ENCODE data around the gene CPTP.
A peak's percentile ranks its signal among the peaks of the same experiment; 100 is the strongest.

CPTP gene

DNA sequence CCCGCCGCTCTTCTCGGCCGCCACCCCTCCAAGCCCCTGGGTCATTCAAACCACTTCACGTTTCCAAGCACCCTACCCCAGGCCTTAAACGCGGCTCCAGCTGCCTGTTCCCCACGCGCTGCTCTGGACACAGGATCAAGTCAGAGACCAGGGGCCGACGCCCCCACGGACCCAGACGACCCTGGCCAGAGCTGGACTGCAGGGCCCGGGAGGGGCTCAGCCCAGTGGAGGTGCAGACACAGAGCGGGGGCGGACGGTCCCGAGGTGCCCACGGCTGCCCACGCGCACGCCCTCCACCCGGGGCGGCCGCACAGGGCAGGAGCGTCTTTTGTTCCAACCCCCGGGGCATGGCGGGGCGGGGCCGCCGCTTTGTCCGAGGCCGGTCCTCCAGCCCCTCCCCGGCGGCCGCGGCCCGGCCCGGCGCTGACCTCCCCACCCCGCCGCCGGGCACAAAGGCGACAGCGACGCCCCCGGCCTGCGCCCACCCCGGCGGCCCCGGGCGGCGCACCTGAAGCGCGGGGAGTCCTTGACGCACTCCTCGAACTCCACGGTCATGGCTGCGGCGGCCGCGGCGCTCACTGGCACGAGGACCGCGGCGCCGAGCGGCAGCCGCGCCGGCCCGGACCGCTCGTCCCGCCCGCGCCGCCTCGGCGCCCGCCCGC lies 17.2 kb upstream of the CPTP start:
- no peak for DNase-seq
- H3K9me3 ChIP-seq (ENCODE audit: control insufficient read depth, low read length): no peaks in the 10 kb centered on the region
- H3K36me3 ChIP-seq (ENCODE audit: control insufficient read depth, insufficient read depth, low read length): peaks cover 19% of the 10 kb centered on the region
- peaks cover 35% of the 10 kb centered on the region for H3K4me1 ChIP-seq (ENCODE audit: control insufficient read depth, insufficient read depth, low read length, poor library complexity, severe bottlenecking)
- H3K27me3 ChIP-seq (replicated peaks; ENCODE audit: control insufficient read depth, insufficient read depth, low read length, poor library complexity, severe bottlenecking): no peaks in the 10 kb centered on the region
- peak overlapping the region; percentile 66 for H3K4me3 ChIP-seq (ENCODE audit: insufficient read depth, low read depth, low read length, poor library complexity, severe bottlenecking)
- H3K27ac ChIP-seq (ENCODE audit: insufficient read depth, low read length, poor library complexity, severe bottlenecking): no peak overlapping the region

DNA sequence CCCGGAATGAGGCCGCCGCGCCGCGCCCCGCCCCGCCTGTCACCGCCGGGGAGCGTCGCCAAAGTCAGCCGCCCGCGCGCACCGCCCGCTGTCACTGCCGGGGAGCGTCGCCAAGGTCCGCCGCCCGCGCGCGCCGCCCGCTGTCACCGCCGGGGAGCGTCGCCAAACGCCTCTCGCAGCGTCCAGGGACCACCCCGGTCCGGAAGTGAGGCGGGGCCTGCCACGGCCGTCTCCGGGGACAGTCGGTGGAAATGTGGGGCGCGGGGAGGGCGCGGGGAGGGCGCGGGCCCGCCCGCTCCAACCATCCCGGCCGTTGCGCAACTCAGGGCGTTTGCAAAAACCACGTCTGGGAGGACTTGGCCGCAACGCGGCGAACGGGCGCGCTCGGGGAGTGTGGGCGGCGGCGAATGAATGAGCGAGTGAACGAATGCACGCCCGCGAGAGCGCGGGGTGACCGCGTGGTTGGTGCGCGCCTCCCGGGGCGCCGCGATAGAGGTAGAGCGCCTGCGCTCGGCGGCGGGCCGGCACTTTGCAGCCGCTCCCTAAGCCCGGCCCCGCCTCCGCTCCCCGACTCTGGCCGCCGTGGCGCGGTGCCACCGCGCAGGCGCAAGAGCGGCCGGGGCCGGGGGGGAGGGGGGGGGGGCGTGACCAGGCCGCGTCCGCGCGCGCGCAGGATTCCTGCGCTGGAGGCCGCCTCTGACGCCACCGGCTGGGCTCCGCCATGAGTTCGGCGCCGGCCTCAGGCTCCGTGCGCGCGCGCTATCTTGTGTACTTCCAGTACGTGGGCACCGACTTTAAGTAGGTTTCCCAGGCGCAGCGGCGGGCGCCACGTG lies 16.5 kb upstream of the CPTP start, which contains the start of the genes ACAP3 and PUSL1:
Gene ACAP3 (minus strand): TSS at position 8 of the 833 bp plus-strand sequence. CDS start 115 bp downstream, outside the sequence.
Gene PUSL1 (plus strand): TSS at position 675 of the 833 bp plus-strand sequence. CDS start 47 bp downstream, at position 722.
- no peaks in the 10 kb centered on the region for H3K27me3 ChIP-seq (replicated peaks; ENCODE audit: control insufficient read depth, insufficient read depth, low read length, poor library complexity, severe bottlenecking)
- peak within 1 kb of the TSS; percentile 84 for H3K4me3 ChIP-seq (ENCODE audit: insufficient read depth, low read depth, low read length, poor library complexity, severe bottlenecking)
- peaks cover 35% of the 10 kb centered on the region for H3K4me1 ChIP-seq (ENCODE audit: control insufficient read depth, insufficient read depth, low read length, poor library complexity, severe bottlenecking)
- DNase-seq: peak; percentile 85 to 87 (median 85)
- peak within 1 kb of the TSS; percentile 81 for H3K27ac ChIP-seq (ENCODE audit: insufficient read depth, low read length, poor library complexity, severe bottlenecking)
- peaks cover 27% of the 10 kb centered on the region for H3K36me3 ChIP-seq (ENCODE audit: control insufficient read depth, insufficient read depth, low read length)
- no peaks in the 10 kb centered on the region for H3K9me3 ChIP-seq (ENCODE audit: control insufficient read depth, low read length)

GRCh38 chr1:1308756-1309250 lies 15.8 kb upstream of the CPTP start:
- peaks cover 34% of the 10 kb centered on the region for H3K36me3 ChIP-seq (ENCODE audit: control insufficient read depth, insufficient read depth, low read length)
- H3K27ac ChIP-seq (ENCODE audit: insufficient read depth, low read length, poor library complexity, severe bottlenecking): peak overlapping the region; percentile 75
- no peaks in the 10 kb centered on the region for H3K27me3 ChIP-seq (replicated peaks; ENCODE audit: control insufficient read depth, insufficient read depth, low read length, poor library complexity, severe bottlenecking)
- no peaks in the 10 kb centered on the region for H3K9me3 ChIP-seq (ENCODE audit: control insufficient read depth, low read length)
- H3K4me3 ChIP-seq (ENCODE audit: insufficient read depth, low read depth, low read length, poor library complexity, severe bottlenecking): peak overlapping the region; percentile 84
- DNase-seq: no peak
- peaks cover 35% of the 10 kb centered on the region for H3K4me1 ChIP-seq (ENCODE audit: control insufficient read depth, insufficient read depth, low read length, poor library complexity, severe bottlenecking)

DNA sequence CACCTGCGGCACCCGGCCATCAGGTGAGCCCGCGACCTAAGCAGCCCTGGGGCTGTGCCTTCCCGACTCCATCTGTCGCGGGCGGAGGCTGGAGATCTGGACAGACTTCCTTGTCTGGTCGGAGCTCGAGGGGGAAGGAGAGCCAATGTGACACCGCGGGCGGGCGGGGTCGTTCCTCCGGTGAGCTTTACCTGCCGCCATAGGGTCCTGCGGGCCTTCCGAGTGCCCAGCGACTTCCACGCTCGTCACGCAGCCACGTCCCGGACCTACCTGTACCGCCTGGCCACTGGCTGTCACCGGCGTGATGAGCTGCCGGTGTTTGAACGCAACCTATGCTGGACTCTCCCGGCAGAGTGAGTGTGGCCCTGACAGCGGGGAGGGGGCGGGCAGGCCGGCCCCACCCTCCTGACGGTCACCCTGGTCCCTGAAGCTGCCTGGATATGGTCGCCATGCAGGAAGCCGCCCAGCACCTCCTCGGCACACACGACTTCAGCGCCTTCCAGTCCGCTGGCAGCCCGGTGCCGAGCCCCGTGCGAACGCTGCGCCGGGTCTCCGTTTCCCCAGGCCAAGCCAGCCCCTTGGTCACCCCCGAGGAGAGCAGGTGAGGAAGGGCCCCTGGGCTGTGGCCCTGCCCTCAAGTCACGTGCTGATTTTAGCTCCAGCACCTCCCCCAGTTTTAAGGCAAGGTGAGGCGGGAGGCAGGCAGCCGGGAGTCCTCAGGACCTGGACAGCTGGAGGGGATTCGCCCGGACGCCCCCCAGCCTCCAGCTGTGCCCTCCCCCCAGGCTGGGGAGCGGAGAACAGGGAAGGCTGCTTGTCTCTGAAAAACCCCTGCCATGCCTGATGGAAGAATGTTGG lies 15.1 kb upstream of the CPTP start:
- no peaks in the 10 kb centered on the region for H3K9me3 ChIP-seq (ENCODE audit: control insufficient read depth, low read length)
- peak overlapping the region; percentile 75 for H3K27ac ChIP-seq (ENCODE audit: insufficient read depth, low read length, poor library complexity, severe bottlenecking)
- H3K27me3 ChIP-seq (replicated peaks; ENCODE audit: control insufficient read depth, insufficient read depth, low read length, poor library complexity, severe bottlenecking): no peaks in the 10 kb centered on the region
- H3K36me3 ChIP-seq (ENCODE audit: control insufficient read depth, insufficient read depth, low read length): peaks cover 40% of the 10 kb centered on the region
- peak overlapping the region; percentile 84 for H3K4me3 ChIP-seq (ENCODE audit: insufficient read depth, low read depth, low read length, poor library complexity, severe bottlenecking)
- peaks cover 35% of the 10 kb centered on the region for H3K4me1 ChIP-seq (ENCODE audit: control insufficient read depth, insufficient read depth, low read length, poor library complexity, severe bottlenecking)
- no peak for DNase-seq

DNA sequence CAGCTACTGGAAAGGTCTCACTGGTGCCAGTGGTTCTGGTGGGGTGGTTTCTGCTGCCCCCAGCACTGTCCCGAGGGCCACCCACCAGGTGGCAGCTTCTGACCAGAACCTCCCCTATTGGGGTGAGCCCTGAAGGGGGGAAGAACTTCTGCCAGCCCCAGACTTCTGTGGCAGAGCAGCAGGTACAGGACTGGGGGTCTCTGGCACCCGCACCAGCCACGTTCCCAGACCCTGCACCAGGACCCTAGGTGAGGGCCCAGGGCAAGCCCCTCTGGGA lies 14.6 kb upstream of the CPTP start:
- Histone ChIP-seq H3K4me1 (ENCODE audit: control insufficient read depth, insufficient read depth, low read length, poor library complexity, severe bottlenecking) (peaks cover 30% of the 10 kb centered on the region), H3K9me3 (ENCODE audit: control insufficient read depth, low read length) (no peaks in the 10 kb centered on the region), H3K27me3 (replicated peaks; ENCODE audit: control insufficient read depth, insufficient read depth, low read length, poor library complexity, severe bottlenecking) (no peaks in the 10 kb centered on the region), H3K4me3 (ENCODE audit: insufficient read depth, low read depth, low read length, poor library complexity, severe bottlenecking) (no peak overlapping the region), H3K36me3 (ENCODE audit: control insufficient read depth, insufficient read depth, low read length) (peaks cover 41% of the 10 kb centered on the region), H3K27ac (ENCODE audit: insufficient read depth, low read length, poor library complexity, severe bottlenecking) (no peak overlapping the region)
- no peak for DNase-seq

GRCh38 chr1:1310476-1311053 lies 14.0 kb upstream of the CPTP start:
- H3K9me3 ChIP-seq (ENCODE audit: control insufficient read depth, low read length): no peaks in the 10 kb centered on the region
- DNase-seq: no peak
- H3K27me3 ChIP-seq (replicated peaks; ENCODE audit: control insufficient read depth, insufficient read depth, low read length, poor library complexity, severe bottlenecking): no peaks in the 10 kb centered on the region
- H3K36me3 ChIP-seq (ENCODE audit: control insufficient read depth, insufficient read depth, low read length): peaks cover 44% of the 10 kb centered on the region
- peaks cover 25% of the 10 kb centered on the region for H3K4me1 ChIP-seq (ENCODE audit: control insufficient read depth, insufficient read depth, low read length, poor library complexity, severe bottlenecking)
- no peak overlapping the region for H3K4me3 ChIP-seq (ENCODE audit: insufficient read depth, low read depth, low read length, poor library complexity, severe bottlenecking)
- H3K27ac ChIP-seq (ENCODE audit: insufficient read depth, low read length, poor library complexity, severe bottlenecking): no peak overlapping the region

GRCh38 chr1:1311107-1312104 lies 13.2 kb upstream of the CPTP start:
- H3K27ac ChIP-seq (ENCODE audit: insufficient read depth, low read length, poor library complexity, severe bottlenecking): no peak overlapping the region
- peaks cover 17% of the 10 kb centered on the region for H3K4me1 ChIP-seq (ENCODE audit: control insufficient read depth, insufficient read depth, low read length, poor library complexity, severe bottlenecking)
- H3K9me3 ChIP-seq (ENCODE audit: control insufficient read depth, low read length): no peaks in the 10 kb centered on the region
- no peak for DNase-seq
- peaks cover 44% of the 10 kb centered on the region for H3K36me3 ChIP-seq (ENCODE audit: control insufficient read depth, insufficient read depth, low read length)
- H3K27me3 ChIP-seq (replicated peaks; ENCODE audit: control insufficient read depth, insufficient read depth, low read length, poor library complexity, severe bottlenecking): no peaks in the 10 kb centered on the region
- H3K4me3 ChIP-seq (ENCODE audit: insufficient read depth, low read depth, low read length, poor library complexity, severe bottlenecking): no peak overlapping the region

GRCh38 chr1:1312450-1313314 lies 11.9 kb upstream of the CPTP start:
- no peak for DNase-seq
- Histone ChIP-seq H3K27me3 (replicated peaks; ENCODE audit: control insufficient read depth, insufficient read depth, low read length, poor library complexity, severe bottlenecking) (no peaks in the 10 kb centered on the region), H3K36me3 (ENCODE audit: control insufficient read depth, insufficient read depth, low read length) (peaks cover 44% of the 10 kb centered on the region), H3K4me1 (ENCODE audit: control insufficient read depth, insufficient read depth, low read length, poor library complexity, severe bottlenecking) (peaks cover 7% of the 10 kb centered on the region), H3K4me3 (ENCODE audit: insufficient read depth, low read depth, low read length, poor library complexity, severe bottlenecking) (no peak overlapping the region), H3K27ac (ENCODE audit: insufficient read depth, low read length, poor library complexity, severe bottlenecking) (no peak overlapping the region), H3K9me3 (ENCODE audit: control insufficient read depth, low read length) (no peaks in the 10 kb centered on the region)
